Caco-2 (cell line): ENCODE measurements around the gene SNX33. TPM values are rescaled to one million over a fixed set of nuclear protein-coding genes. Genes with fewer than 3 reads are reported as not detected.

ENCODE experiments used
- BruUV-seq: library from RNA; stranded (reverse); fragments of 400-500 nt; replicated peaks from 2 replicates; lab custom pipeline; 2021; lab: Mats Ljungman, UMichigan
- CTCF ChIA-PET: fragments of 300-600 bp; sonication (Branson Sonifier 250); formaldehyde crosslinking; loops from one replicate; lab custom pipeline; 2022; ENCODE audit warnings: antibody characterized with exemption; lab: Charles Lee
- POLR2A ChIA-PET: fragments of 300-600 bp; sonication (Branson Sonifier 250); formaldehyde crosslinking; loops from one replicate; lab custom pipeline; 2022; ENCODE audit warnings: antibody characterized with exemption; lab: Charles Lee
- DNase-seq, 2 experiments: peaks; one replicate each; pipeline versions ENCODE4 v3.0.0 to v3.0.0-alpha.2; 2020 to 2022
- H3K27me3 ChIP-seq: replicated peaks from 2 replicates; pipeline ENCODE4 v1.6.0; 2011; ENCODE audit warnings: low read length; ENCODE audit not compliant: control insufficient read depth, insufficient read depth
- H3K36me3 ChIP-seq: 2 replicates; pipeline ENCODE4 v1.5.1; 2011; ENCODE audit warnings: low read length; ENCODE audit not compliant: control insufficient read depth, insufficient read depth
- H3K4me1 ChIP-seq: fragments of 250-450 bp; sonication (Bioruptor Pico); 2 replicates; pipeline ENCODE4 v1.5.1; 2020; ENCODE audit warnings: mild to moderate bottlenecking
- H3K4me3 ChIP-seq: 2 replicates; pipeline ENCODE4 v1.5.1; 2011; ENCODE audit warnings: low read depth, mild to moderate bottlenecking, control low read depth, low read length
- H3K9me3 ChIP-seq: fragments of 250-450 bp; sonication (Bioruptor Pico); 2 replicates; pipeline ENCODE4 v1.5.1; 2020; ENCODE audit warnings: mild to moderate bottlenecking, moderate library complexity
- H3K27ac Mint-ChIP-seq: one replicate; pipeline ENCODE4 v1.8.0; 2022; ENCODE audit warnings: mixed read lengths; ENCODE audit not compliant: unreplicated experiment
- H3K27me3 Mint-ChIP-seq: one replicate; pipeline ENCODE4 v1.8.0; 2022; ENCODE audit warnings: mixed read lengths; ENCODE audit not compliant: insufficient read depth, unreplicated experiment
- H3K36me3 Mint-ChIP-seq: one replicate; pipeline ENCODE4 v1.8.0; 2022; ENCODE audit warnings: mild to moderate bottlenecking, mixed read lengths; ENCODE audit not compliant: insufficient read depth, unreplicated experiment
- H3K4me1 Mint-ChIP-seq: one replicate; pipeline ENCODE4 v1.8.0; 2022; ENCODE audit warnings: low read depth, mixed read lengths; ENCODE audit not compliant: unreplicated experiment
- H3K4me3 Mint-ChIP-seq: one replicate; pipeline ENCODE4 v1.8.0; 2022; ENCODE audit warnings: mild to moderate bottlenecking, moderate library complexity, mixed read lengths; ENCODE audit not compliant: unreplicated experiment
- H3K9me3 Mint-ChIP-seq: one replicate; pipeline ENCODE4 v1.8.0; 2022; ENCODE audit warnings: mixed read lengths; ENCODE audit not compliant: unreplicated experiment
- CTCF ChIP-seq, 2 experiments: fragments of 200-600 bp in 1 of 2; IDR thresholded peaks; 1 replicate in 1 of 2; 2 replicates in 1 of 2; pipeline versions ENCODE4 v1.5.1 to v1.8.0; 2011 to 2022; ENCODE audit warnings: antibody characterized with exemption in 1 of 2, control low read depth in 1 of 2, inconsistent platforms in 1 of 2, low read depth in 1 of 2, low read length in 1 of 2, mild to moderate bottlenecking in 1 of 2, moderate library complexity in 1 of 2; ENCODE audit not compliant: insufficient read depth in 1 of 2, severe bottlenecking in 1 of 2, unreplicated experiment in 1 of 2
- intact Hi-C: fragments of 100-400 bp; cut with micrococcal nuclease; formaldehyde crosslinking; loops from one replicate; pipeline ENCODE4 v1.10.0; 2022; ENCODE audit not compliant: unreplicated experiment
- total RNA-seq: library from RNA; stranded (reverse); gene quantifications from 2 replicates; pipeline ENCODE4 v1.2.3, GENCODE V29; 2022

SNX33 gene
- total RNA-seq, 1 experiment from 2014 or later, result 19.4 TPM

- H3K4me1 ChIP-seq, result peaks cover 44% of the 10 kb centered on the region
- H3K9me3 Mint-ChIP-seq, result no peaks in the 10 kb centered on the region
- no peaks in the 10 kb centered on the region for H3K27me3 Mint-ChIP-seq
- H3K36me3 ChIP-seq, result no peaks in the 10 kb centered on the region; the same call in 1 of the 2 replicates
- H3K27ac Mint-ChIP-seq, result no peak overlapping the region
- H3K27me3 ChIP-seq, result no peaks in the 10 kb centered on the region
- no peak overlapping the region for H3K4me3 ChIP-seq
- no peak overlapping the region for H3K4me3 Mint-ChIP-seq
- no TSS peak for BruUV-seq
- intact Hi-C loops, result no loop called here
- ChIA-PET CTCF (no interaction called here), POLR2A (no interaction called here)
- peaks cover 8% of the 10 kb centered on the region for H3K36me3 Mint-ChIP-seq
- peaks cover 26% of the 10 kb centered on the region for H3K4me1 Mint-ChIP-seq
- no peaks in the 10 kb centered on the region for H3K9me3 ChIP-seq
- TF ChIP-seq CTCF (IDR thresholded peaks at IDR 0.05; ENCODE audit: insufficient read depth in 1 of 2, low read depth in 1 of 2, low read length in 1 of 2, severe bottlenecking in 1 of 2, unreplicated experiment in 1 of 2), result no peak
- DNase-seq, result no peak
Measured at GRCh38 chr15:75669879-75670212, 22.1 kb downstream of the SNX33 start.

- Mint-ChIP-seq H3K4me3 (no peak overlapping the region), H3K27ac (peak overlapping the region; percentile 60), H3K27me3 (no peaks in the 10 kb centered on the region), H3K36me3 (no peaks in the 10 kb centered on the region), H3K4me1 (peaks cover 7% of the 10 kb centered on the region), H3K9me3 (no peaks in the 10 kb centered on the region)
- Histone ChIP-seq H3K9me3 (no peaks in the 10 kb centered on the region), H3K27me3 (no peaks in the 10 kb centered on the region), H3K4me1 (peaks cover 25% of the 10 kb centered on the region), H3K36me3 (no peaks in the 10 kb centered on the region), H3K4me3 (no peak overlapping the region)
- BruUV-seq, result no TSS peak
- no peak for TF ChIP-seq CTCF (IDR thresholded peaks at IDR 0.05; ENCODE audit: insufficient read depth in 1 of 2, low read depth in 1 of 2, low read length in 1 of 2, severe bottlenecking in 1 of 2, unreplicated experiment in 1 of 2)
- DNase-seq, result no peak
- ChIA-PET POLR2A (interaction anchor here (0.5 to 2.6 kb wide), 4 partner anchors 20 to 471 kb away, joined by 3 to 10 read pairs (median 6); partner anchors contain the start of genes IMP3 and SNX33), CTCF (interaction anchor here (1.0 to 2.0 kb wide), 6 partner anchors 8 to 304 kb away, joined by 3 to 13 read pairs (median 3); partner anchors contain the start of genes SNUPN and SNX33)
- intact Hi-C loops, result loop anchor here (1.0 kb wide), 1 partner anchor 8 kb away; no protein-coding TSS in a partner anchor
Measured at GRCh38 chr15:75671730-75672602, 24.3 kb downstream of the SNX33 start.

- TF ChIP-seq CTCF (IDR thresholded peaks at IDR 0.05; ENCODE audit: insufficient read depth in 1 of 2, low read depth in 1 of 2, low read length in 1 of 2, severe bottlenecking in 1 of 2, unreplicated experiment in 1 of 2), result no peak
- H3K36me3 Mint-ChIP-seq, result no peaks in the 10 kb centered on the region
Measured at GRCh38 chr15:75672646-75673425, 25.1 kb downstream of the SNX33 start.

More at GRCh38 chr15:75672646-75673425, 25.1 kb downstream of the SNX33 start:
- H3K9me3 ChIP-seq, result no peaks in the 10 kb centered on the region
- H3K27me3 ChIP-seq, result no peaks in the 10 kb centered on the region
- no peaks in the 10 kb centered on the region for H3K36me3 ChIP-seq
- H3K9me3 Mint-ChIP-seq, result no peaks in the 10 kb centered on the region
- no peaks in the 10 kb centered on the region for H3K27me3 Mint-ChIP-seq
- ChIA-PET POLR2A (interaction anchor here (0.5 to 2.6 kb wide), 3 partner anchors 26 to 472 kb away, joined by 3 to 10 read pairs (median 9); partner anchors contain the start of genes IMP3 and SNX33), CTCF (interaction anchor here (0.8 to 2.0 kb wide), 7 partner anchors 8 to 305 kb away, joined by 3 to 13 read pairs (median 3); partner anchors contain the start of genes SNUPN and SNX33)
- peaks cover 20% of the 10 kb centered on the region for H3K4me1 ChIP-seq
- peaks cover 7% of the 10 kb centered on the region for H3K4me1 Mint-ChIP-seq
- intact Hi-C loops, result loop anchor here (1.0 kb wide), 1 partner anchor 9 kb away; no protein-coding TSS in a partner anchor
- H3K4me3 Mint-ChIP-seq, result no peak overlapping the region
- peak overlapping the region; percentile 60 for H3K27ac Mint-ChIP-seq
- H3K4me3 ChIP-seq, result no peak overlapping the region
- DNase-seq, result peak; percentile 26 to 52
- BruUV-seq, result no TSS peak
